HUES48 (cell line): ENCODE measurements around the gene SPINT1.

Source experiments
- H3K27ac ChIP-seq: one replicate; pipeline ENCODE4 v1.7.0; 2013; ENCODE audit warnings: low read depth, low read length, inconsistent platforms
- H3K27me3 ChIP-seq: 2 replicates; pipeline ENCODE4 v1.6.1; 2013; ENCODE audit warnings: mild to moderate bottlenecking, low read length; ENCODE audit not compliant: control insufficient read depth, insufficient read depth
- H3K36me3 ChIP-seq: 2 replicates; pipeline ENCODE4 v1.6.1; 2013; ENCODE audit warnings: low read length; ENCODE audit not compliant: control insufficient read depth, insufficient read depth
- H3K4me1 ChIP-seq: 2 replicates; pipeline ENCODE4 v1.6.1; 2013; ENCODE audit warnings: mild to moderate bottlenecking, low read length; ENCODE audit not compliant: control insufficient read depth, insufficient read depth
- H3K4me3 ChIP-seq: 2 replicates; pipeline ENCODE4 v1.5.1; 2013; ENCODE audit warnings: mild to moderate bottlenecking, low read depth, low read length
- H3K9ac ChIP-seq: 2 replicates; pipeline ENCODE4 v1.6.1; 2013; ENCODE audit warnings: mild to moderate bottlenecking, low read depth, low read length, moderate library complexity
- H3K9me3 ChIP-seq: 2 replicates; pipeline ENCODE4 v1.6.1; 2013; ENCODE audit warnings: low read length; ENCODE audit not compliant: control insufficient read depth, insufficient read depth

SPINT1 gene

GRCh38 chr15:40893733-40894680 is 50.2 kb downstream of the SPINT1 start, which contains the start of gene VPS18:
Gene VPS18 (plus strand): TSS chr15:40894450. CDS start chr15:40894769, 319 bp downstream.
- H3K9ac ChIP-seq, result peak within 1 kb of the TSS; percentile 74
- H3K36me3 ChIP-seq, result peaks cover 29% of the 10 kb centered on the region
- peaks cover 10% of the 10 kb centered on the region for H3K4me1 ChIP-seq
- peak within 1 kb of the TSS; percentile 91 for H3K27ac ChIP-seq
- peak within 1 kb of the TSS; percentile 87 for H3K4me3 ChIP-seq
- peaks cover 5% of the 10 kb centered on the region for H3K27me3 ChIP-seq
- H3K9me3 ChIP-seq, result no peaks in the 10 kb centered on the region

DNA sequence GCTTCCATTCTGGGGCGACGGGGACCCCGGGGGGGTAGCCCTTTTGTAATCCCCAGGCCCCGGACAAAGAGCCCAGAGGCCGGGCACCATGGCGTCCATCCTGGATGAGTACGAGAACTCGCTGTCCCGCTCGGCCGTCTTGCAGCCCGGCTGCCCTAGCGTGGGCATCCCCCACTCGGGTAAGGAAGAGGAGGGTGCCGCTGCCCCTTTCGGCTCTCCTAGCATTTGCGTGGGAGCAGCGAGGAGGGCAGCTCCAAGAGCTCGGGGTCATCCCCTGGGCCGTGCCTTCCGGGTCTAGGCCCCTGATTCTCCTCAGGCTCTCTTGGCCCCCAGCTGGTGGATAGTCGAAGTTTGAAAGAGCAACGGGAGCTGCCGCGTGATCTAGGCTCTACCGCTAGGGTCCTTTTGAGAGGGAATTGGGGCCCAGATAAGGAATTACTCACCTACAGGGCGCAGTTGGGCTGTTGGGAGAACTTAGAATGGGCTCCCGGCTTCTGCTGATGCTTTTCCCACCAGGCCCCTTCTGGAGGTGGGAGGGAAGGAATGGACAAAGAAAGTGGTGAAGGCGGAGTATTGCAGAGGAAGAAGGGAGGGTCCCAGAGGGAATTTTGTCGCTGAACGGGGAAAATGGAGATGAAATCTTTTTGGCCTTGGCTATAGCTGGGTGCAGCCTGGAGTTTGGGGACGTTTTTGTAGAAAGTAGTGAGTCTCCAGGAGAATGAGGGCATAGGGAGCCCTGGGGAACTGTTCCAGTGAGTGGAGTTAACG is 51.0 kb downstream of the SPINT1 start:
- peak overlapping the region; percentile 91 for H3K27ac ChIP-seq
- H3K27me3 ChIP-seq, result peaks cover 5% of the 10 kb centered on the region
- H3K9me3 ChIP-seq, result no peaks in the 10 kb centered on the region
- H3K4me1 ChIP-seq, result peaks cover 10% of the 10 kb centered on the region
- H3K4me3 ChIP-seq, result peak overlapping the region; percentile 87
- H3K9ac ChIP-seq, result peak overlapping the region; percentile 74
- H3K36me3 ChIP-seq, result peaks cover 38% of the 10 kb centered on the region

- H3K27ac ChIP-seq, result no peak overlapping the region
- no peaks in the 10 kb centered on the region for H3K27me3 ChIP-seq
- no peaks in the 10 kb centered on the region for H3K9me3 ChIP-seq
- H3K4me1 ChIP-seq, result peaks cover 4% of the 10 kb centered on the region
- peaks cover 70% of the 10 kb centered on the region for H3K36me3 ChIP-seq
- no peak overlapping the region for H3K4me3 ChIP-seq
- H3K9ac ChIP-seq, result no peak overlapping the region
Observed at GRCh38 chr15:40899536-40900207, 55.8 kb downstream of the SPINT1 start.

DNA sequence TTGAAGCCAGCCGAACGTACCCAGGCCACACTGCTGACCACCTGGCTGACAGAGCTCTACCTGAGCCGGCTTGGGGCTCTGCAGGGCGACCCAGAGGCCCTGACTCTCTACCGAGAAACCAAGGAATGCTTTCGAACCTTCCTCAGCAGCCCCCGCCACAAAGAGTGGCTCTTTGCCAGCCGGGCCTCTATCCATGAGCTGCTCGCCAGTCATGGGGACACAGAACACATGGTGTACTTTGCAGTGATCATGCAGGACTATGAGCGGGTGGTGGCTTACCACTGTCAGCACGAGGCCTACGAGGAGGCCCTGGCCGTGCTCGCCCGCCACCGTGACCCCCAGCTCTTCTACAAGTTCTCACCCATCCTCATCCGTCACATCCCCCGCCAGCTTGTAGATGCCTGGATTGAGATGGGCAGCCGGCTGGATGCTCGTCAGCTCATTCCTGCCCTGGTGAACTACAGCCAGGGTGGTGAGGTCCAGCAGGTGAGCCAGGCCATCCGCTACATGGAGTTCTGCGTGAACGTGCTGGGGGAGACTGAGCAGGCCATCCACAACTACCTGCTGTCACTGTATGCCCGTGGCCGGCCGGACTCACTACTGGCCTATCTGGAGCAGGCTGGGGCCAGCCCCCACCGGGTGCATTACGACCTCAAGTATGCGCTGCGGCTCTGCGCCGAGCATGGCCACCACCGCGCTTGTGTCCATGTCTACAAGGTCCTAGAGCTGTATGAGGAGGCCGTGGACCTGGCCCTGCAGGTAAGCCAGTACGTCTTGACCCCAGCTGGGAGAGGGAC is 56.6 kb downstream of the SPINT1 start:
- Histone ChIP-seq H3K27me3 (no peaks in the 10 kb centered on the region), H3K36me3 (peaks cover 75% of the 10 kb centered on the region), H3K27ac (no peak overlapping the region), H3K9me3 (no peaks in the 10 kb centered on the region), H3K9ac (no peak overlapping the region), H3K4me3 (no peak overlapping the region), H3K4me1 (peaks cover 2% of the 10 kb centered on the region)

- H3K36me3 ChIP-seq, result peaks cover 75% of the 10 kb centered on the region
- peaks cover 3% of the 10 kb centered on the region; the same call in 1 of the 2 replicates for H3K4me1 ChIP-seq
- H3K4me3 ChIP-seq, result no peak overlapping the region
- H3K9me3 ChIP-seq, result no peaks in the 10 kb centered on the region
- no peaks in the 10 kb centered on the region for H3K27me3 ChIP-seq
- H3K27ac ChIP-seq, result no peak overlapping the region
- H3K9ac ChIP-seq, result no peak overlapping the region
Observed at GRCh38 chr15:40901053-40901443, 57.2 kb downstream of the SPINT1 start.

- Histone ChIP-seq H3K4me1 (peaks cover 10% of the 10 kb centered on the region), H3K4me3 (no peak overlapping the region), H3K27me3 (no peaks in the 10 kb centered on the region), H3K9ac (no peak overlapping the region), H3K9me3 (no peaks in the 10 kb centered on the region), H3K36me3 (peaks cover 60% of the 10 kb centered on the region), H3K27ac (no peak overlapping the region)
Observed at GRCh38 chr15:40902605-40903561, 59.0 kb downstream of the SPINT1 start.

GRCh38 chr15:40904552-40905201 is 60.8 kb downstream of the SPINT1 start:
- no peak overlapping the region for H3K9ac ChIP-seq
- H3K9me3 ChIP-seq, result no peaks in the 10 kb centered on the region
- peaks cover 10% of the 10 kb centered on the region for H3K4me1 ChIP-seq
- H3K4me3 ChIP-seq, result no peak overlapping the region
- H3K27ac ChIP-seq, result no peak overlapping the region
- H3K36me3 ChIP-seq, result peaks cover 44% of the 10 kb centered on the region
- no peaks in the 10 kb centered on the region for H3K27me3 ChIP-seq

DNA sequence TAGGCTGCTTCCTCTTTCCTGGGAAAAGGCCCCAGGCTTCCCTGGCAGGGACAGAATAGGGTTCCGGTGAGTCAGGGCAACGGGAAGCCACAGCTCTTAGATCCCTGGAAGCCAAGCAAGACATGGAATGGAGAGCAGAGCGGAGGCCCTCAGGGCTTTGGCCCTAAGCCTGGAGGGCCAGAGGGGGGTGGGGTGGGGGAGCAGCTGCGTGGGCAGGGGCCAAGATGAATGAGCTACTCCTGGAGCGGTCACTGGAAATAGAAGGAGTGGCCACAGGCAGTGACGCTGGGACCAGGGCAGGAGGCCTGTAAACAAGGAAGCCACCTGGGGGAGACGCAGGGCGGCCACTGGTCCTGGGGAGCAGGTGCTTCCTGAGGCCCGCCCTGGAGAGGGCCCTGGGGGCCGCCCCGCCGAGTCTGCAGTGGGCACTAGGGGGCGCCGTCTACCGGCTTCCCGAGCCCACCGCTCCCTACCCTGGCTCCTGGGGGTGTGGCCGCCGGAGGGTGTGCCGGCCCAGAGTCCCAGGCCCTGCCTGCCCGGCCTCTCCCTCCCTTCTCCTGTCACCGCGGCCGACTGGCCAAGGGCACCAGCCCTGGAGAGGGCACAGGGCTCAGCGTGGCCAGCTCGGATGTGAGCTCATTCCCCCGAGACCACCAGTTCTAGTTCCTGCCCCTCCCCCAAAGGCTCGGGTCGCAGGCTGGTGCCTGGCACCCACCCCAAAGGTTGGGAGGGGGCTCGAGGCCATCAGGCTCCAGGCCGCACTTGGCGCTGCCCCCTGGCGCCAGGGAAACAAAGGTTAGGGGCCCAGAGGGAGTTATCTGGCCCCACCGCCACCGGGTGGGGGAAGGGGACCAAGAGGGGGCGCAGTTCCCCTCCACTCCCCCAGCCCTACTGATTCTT is 62.5 kb downstream of the SPINT1 start:
- no peaks in the 10 kb centered on the region for H3K9me3 ChIP-seq
- peaks cover 21% of the 10 kb centered on the region for H3K4me1 ChIP-seq
- peaks cover 29% of the 10 kb centered on the region for H3K36me3 ChIP-seq
- H3K27ac ChIP-seq, result peak overlapping the region; percentile 21
- no peaks in the 10 kb centered on the region for H3K27me3 ChIP-seq
- peak overlapping the region; percentile 55 for H3K4me3 ChIP-seq
- H3K9ac ChIP-seq, result no peak overlapping the region
